Endothelial cell of umbilical vein (primary cell): ENCODE results near the gene CSF3. TPM values are rescaled to one million over a fixed set of nuclear protein-coding genes. Genes with fewer than 3 reads are reported as not detected.
"Not testable (repeated sequence)": the region's sequence is repeated elsewhere in the genome, so short reads cannot be mapped to it uniquely, and the experiment has no call there.

Source experiments
- BruUV-seq: library from RNA; stranded (reverse); fragments of 400-500 nt; replicated peaks from 2 replicates; lab custom pipeline; 2021; lab: Mats Ljungman, UMichigan
- CTCF ChIA-PET: fragments of 300-600, 350-600 bp; sonication (Branson Sonifier 250); formaldehyde crosslinking; loops from one replicate; lab custom pipeline; 2021; ENCODE audit warnings: antibody characterized with exemption, inconsistent platforms; lab: Charles Lee
- POLR2A ChIA-PET: fragments of 300-600, 350-600 bp; sonication (Branson Sonifier 250); formaldehyde crosslinking; loops from one replicate; lab custom pipeline; 2021; ENCODE audit warnings: antibody characterized with exemption, inconsistent platforms; lab: Charles Lee
- DNase-seq: peaks from one replicate; pipeline ENCODE4 v3.0.0-alpha.2; 2011; ENCODE audit warnings: low read depth, low spot score
- FAIRE-seq: peaks from 2 replicates; lab custom pipeline; 2011; peaks lifted over from hg19 to GRCh38; lab: Jason Lieb, UNC
- H2AFZ ChIP-seq: 2 replicates; pipeline ENCODE4 v1.6.0; 2012; ENCODE audit warnings: low read depth, low read length, control low read depth, inconsistent platforms
- H3K27ac ChIP-seq: 2 replicates; pipeline ENCODE4 v1.5.1; 2011; ENCODE audit warnings: low read depth, mild to moderate bottlenecking, control low read depth, low read length, moderate library complexity; ENCODE audit not compliant: insufficient read depth
- H3K27me3 ChIP-seq, 2 experiments: 2 replicates each; pipeline versions ENCODE4 v1.6.0 to v1.6.1; 2011; ENCODE audit warnings: low read length in 2 of 2, mixed read lengths in 1 of 2; ENCODE audit not compliant: control insufficient read depth in 2 of 2, insufficient read depth in 2 of 2
- H3K36me3 ChIP-seq, 2 experiments: 2 replicates in 1 of 2; 3 replicates in 1 of 2; pipeline ENCODE4 v1.5.1; 2011; ENCODE audit warnings: low read length in 2 of 2, mild to moderate bottlenecking in 1 of 2, moderate library complexity in 1 of 2; ENCODE audit not compliant: control insufficient read depth in 2 of 2, insufficient read depth in 2 of 2; ENCODE audit errors: extremely low read depth in 1 of 2
- H3K4me1 ChIP-seq: 3 replicates; pipeline ENCODE4 v1.5.1; 2011; ENCODE audit warnings: mild to moderate bottlenecking, low read length; ENCODE audit not compliant: control insufficient read depth, insufficient read depth; ENCODE audit errors: extremely low read depth
- H3K4me2 ChIP-seq: 2 replicates; pipeline ENCODE4 v1.6.1; 2011; ENCODE audit warnings: low read length, control low read depth, mixed read lengths; ENCODE audit not compliant: insufficient read depth
- H3K4me3 ChIP-seq, 3 experiments: fragments of 200-600 bp in 1 of 3; sonication (generic), shearing (Covaris generic) in 1 of 3; replicated peaks in 1 of 3; 2 replicates each; pipeline ENCODE4 v1.5.1; 2011 to 2016; ENCODE audit warnings: control low read depth in 3 of 3, low read length in 3 of 3, mild to moderate bottlenecking in 2 of 3, inconsistent platforms in 1 of 3, low read depth in 1 of 3, moderate library complexity in 1 of 3; ENCODE audit not compliant: insufficient read depth in 1 of 3
- H3K79me2 ChIP-seq: 2 replicates; pipeline ENCODE4 v1.6.0; 2012; ENCODE audit warnings: low read length, inconsistent platforms; ENCODE audit not compliant: control insufficient read depth, insufficient read depth
- H3K9ac ChIP-seq: replicated peaks from 2 replicates; pipeline ENCODE3; 2011; ENCODE audit warnings: low read length, control low read depth; ENCODE audit not compliant: insufficient read depth; ENCODE audit errors: extremely low read depth
- H3K9me1 ChIP-seq: replicated peaks from 3 replicates; pipeline ENCODE4 v1.6.0; 2011; ENCODE audit warnings: mild to moderate bottlenecking, low read length; ENCODE audit not compliant: control insufficient read depth, insufficient read depth; ENCODE audit errors: extremely low read depth
- H3K9me3 ChIP-seq: replicated peaks from 2 replicates; pipeline ENCODE4 v1.5.1; 2012; ENCODE audit warnings: low read length, inconsistent platforms; ENCODE audit not compliant: control insufficient read depth, insufficient read depth
- H4K20me1 ChIP-seq: replicated peaks from 2 replicates; pipeline ENCODE3; 2011; ENCODE audit warnings: mild to moderate bottlenecking, low read length; ENCODE audit not compliant: control insufficient read depth, insufficient read depth; ENCODE audit errors: extremely low read depth
- CTCF ChIP-seq, 2 donors: IDR thresholded peaks; 1 replicate in 1 of 2; 2 replicates in 1 of 2; pipeline ENCODE4 v1.5.1; 2011; ENCODE audit warnings: low read length in 2 of 2, mild to moderate bottlenecking in 2 of 2, moderate library complexity in 2 of 2, control low read depth in 1 of 2, inconsistent platforms in 1 of 2, low read depth in 1 of 2; ENCODE audit not compliant: insufficient read depth in 1 of 2; ENCODE audit errors: extremely low read depth in 1 of 2
- EZH2 ChIP-seq: IDR thresholded peaks from 2 replicates; pipeline ENCODE4 v1.6.1; 2012; ENCODE audit warnings: borderline replicate concordance, low read depth, mild to moderate bottlenecking, moderate library complexity, low read length, inconsistent platforms; ENCODE audit not compliant: severe bottlenecking
- FOS ChIP-seq: IDR thresholded peaks from 2 replicates; pipeline ENCODE4 v1.6.1; 2011; ENCODE audit warnings: mild to moderate bottlenecking, low read length, moderate library complexity, borderline replicate concordance; ENCODE audit not compliant: insufficient read depth
- GATA2 ChIP-seq: IDR thresholded peaks from 2 replicates; pipeline ENCODE4 v1.7.0; 2011; ENCODE audit warnings: low read depth, mild to moderate bottlenecking, moderate library complexity, mixed read lengths, low read length; ENCODE audit not compliant: insufficient read length, insufficient read depth
- JUN ChIP-seq: IDR thresholded peaks from 2 replicates; pipeline ENCODE4 v1.6.1; 2011; ENCODE audit warnings: borderline replicate concordance, low read depth; ENCODE audit not compliant: insufficient read length, insufficient read depth
- MYC ChIP-seq: IDR thresholded peaks from one replicate; pipeline ENCODE4 v1.6.1; 2011; ENCODE audit warnings: mild to moderate bottlenecking, low read depth, low read length
- POLR2A ChIP-seq: IDR thresholded peaks from 2 replicates; pipeline ENCODE4 v1.6.1; 2012; ENCODE audit warnings: low read depth, mild to moderate bottlenecking, control low read depth, low read length
- POLR2AphosphoS5 ChIP-seq: IDR thresholded peaks from 2 replicates; pipeline ENCODE4 v1.6.1; 2012; ENCODE audit warnings: low read depth, mild to moderate bottlenecking, control low read depth, low read length, moderate library complexity; ENCODE audit not compliant: insufficient read depth
- dilution Hi-C: fragments of 300-500 bp; cut with MboI; formaldehyde crosslinking; loops from one replicate; pipeline ENCODE4 v1.15.0; 2019; ENCODE audit warnings: low sequenced_read_pairs; ENCODE audit not compliant: extremely low pct_ligation_motif_present
- intact Hi-C: fragments of 100-400 bp; cut with micrococcal nuclease; formaldehyde crosslinking; loops from one replicate; pipeline ENCODE4 v1.10.0; 2022
- polyA plus RNA-seq, 4 experiments: library from polyadenylated mRNA; depleted of rRNA in 3 of 4; stranded (reverse) in 3 of 4; unstranded in 1 of 4; fragments of >200 nt; gene quantifications; 2 replicates each; pipeline versions ENCODE4 v1.2.1 to v1.2.3, GENCODE V29; 2011 to 2012; ENCODE audit warnings: missing spikeins in 1 of 4
- total RNA-seq: library from RNA; stranded (reverse); gene quantifications from 2 replicates; pipeline ENCODE4 v1.2.3, GENCODE V29; 2021
- TF ChIP-seq, protein P1 (sequence below): IDR thresholded peaks from 2 replicates; pipeline ENCODE4 v1.6.1; 2011; ENCODE audit not compliant: insufficient read depth, insufficient read length

CSF3 gene
- total and polyA plus RNA-seq, 2 donors (not counting 3 experiments of a cell fraction or from before 2014, with no cell fraction given): 1.0 to 2.9 TPM

GRCh38 chr17:40000161-40000560 is 15.1 kb upstream of the CSF3 start:
- ChIA-PET CTCF (interaction anchor here (0.7 to 1.4 kb wide), 2 partner anchors 27 to 127 kb away, joined by 3 read pairs; no protein-coding TSS in a partner anchor), POLR2A (no interaction called here)
- Histone ChIP-seq H3K27me3 (no peaks in the 10 kb centered on the region), H3K4me2 (no peak overlapping the region), H3K36me3 (peaks cover 0 to 21% of the 10 kb centered on the region in 2 experiments), H4K20me1 (no peaks in the 10 kb centered on the region), H3K27ac (no peak overlapping the region), H3K4me3 (no peak overlapping the region), H3K9me3 (no peaks in the 10 kb centered on the region), H3K9me1 (no peaks in the 10 kb centered on the region), H3K79me2 (no peaks in the 10 kb centered on the region), H2AFZ (no peak overlapping the region), H3K4me1 (no peaks in the 10 kb centered on the region), H3K9ac (no peak overlapping the region)
- BruUV-seq: no TSS peak
- intact Hi-C loops: no loop called here
- no peak for TF ChIP-seq GATA2
- no peak for TF ChIP-seq POLR2AphosphoS5
- TF ChIP-seq POLR2A: no peak
- TF ChIP-seq EZH2: no peak
- TF ChIP-seq MYC: no peak
- TF ChIP-seq JUN: no peak
- TF ChIP-seq, protein P1, sequence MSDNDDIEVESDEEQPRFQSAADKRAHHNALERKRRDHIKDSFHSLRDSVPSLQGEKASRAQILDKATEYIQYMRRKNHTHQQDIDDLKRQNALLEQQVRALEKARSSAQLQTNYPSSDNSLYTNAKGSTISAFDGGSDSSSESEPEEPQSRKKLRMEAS: no peak
- TF ChIP-seq CTCF (IDR thresholded peaks at IDR 0.05; ENCODE audit: extremely low read depth in 1 of 2, insufficient read depth in 1 of 2, low read depth in 1 of 2, low read length in 2 of 2): no peak
- no peak for TF ChIP-seq FOS
- FAIRE-seq: no peak
- no peak for DNase-seq
- dilution Hi-C loops: no loop called here

GRCh38 chr17:40001335-40001734 is 13.9 kb upstream of the CSF3 start:
- H3K79me2 ChIP-seq, FAIRE-seq, DNase-seq, H3K9me3 ChIP-seq, H3K27me3 ChIP-seq, intact Hi-C loops, H3K4me2 ChIP-seq, H3K4me3 ChIP-seq, H2AFZ ChIP-seq, BruUV-seq, H3K9ac ChIP-seq, POLR2A ChIA-PET, H3K27ac ChIP-seq, H3K9me1 ChIP-seq, dilution Hi-C loops, CTCF ChIA-PET, H4K20me1 ChIP-seq, H3K4me1 ChIP-seq: not testable (repeated sequence)
- peaks cover 0 to 11% of the 10 kb centered on the region in 2 experiments for H3K36me3 ChIP-seq
